Spinal cord (tissue), 10 donors: Measurements from ENCODE around the gene WDR20. TPM values are rescaled to one million over a fixed set of nuclear protein-coding genes. Genes with fewer than 3 reads are reported as not detected.
A peak's percentile ranks its signal among the peaks of the same experiment; 100 is the strongest.
"Not testable (repeated sequence)": the region's sequence is repeated elsewhere in the genome, so short reads cannot be mapped to it uniquely, and the experiment has no call there.

Source experiments
- DNase-seq, 6 donors: peaks; one replicate each; pipeline versions ENCODE4 v3.0.0 to v3.0.0-alpha.2; 2013 to 2015; ENCODE audit warnings: low spot score in 6 of 6, low read depth in 4 of 6
- H3K27ac ChIP-seq: one replicate; pipeline ENCODE4 v1.5.1; 2013; ENCODE audit warnings: low read depth, low read length, control low read depth
- H3K27me3 ChIP-seq: one replicate; pipeline ENCODE4 v1.6.1; 2013; ENCODE audit warnings: low read length; ENCODE audit not compliant: control insufficient read depth, insufficient read depth
- H3K36me3 ChIP-seq: one replicate; pipeline ENCODE4 v1.6.1; 2013; ENCODE audit warnings: low read length; ENCODE audit not compliant: control insufficient read depth, insufficient read depth
- H3K4me1 ChIP-seq: one replicate; pipeline ENCODE4 v1.6.1; 2013; ENCODE audit warnings: low read length; ENCODE audit not compliant: control insufficient read depth, insufficient read depth
- H3K4me3 ChIP-seq: one replicate; pipeline ENCODE4 v1.5.1; 2013; ENCODE audit warnings: low read depth, low read length, control low read depth
- H3K9me3 ChIP-seq: one replicate; pipeline ENCODE4 v1.6.1; 2013; ENCODE audit warnings: low read length; ENCODE audit not compliant: control insufficient read depth, insufficient read depth
- WGBS: methylation state at CpG from one replicate; pipeline ENCODE4 v1.1.5; 2013; ENCODE audit warnings: missing lambda C conversion rate; ENCODE audit not compliant: insufficient coverage; 5-methylcytosine and 5-hydroxymethylcytosine counted together
- polyA plus RNA-seq, 2 donors: library from polyadenylated mRNA; unstranded; fragments of 120-200 nt; gene quantifications; one replicate each; pipeline ENCODE4 v1.2.1, GENCODE V29; 2013; ENCODE audit not compliant: insufficient read length in 2 of 2
- total RNA-seq, 2 donors: library from RNA; depleted of rRNA in 1 of 2; stranded (reverse); fragments of 120-200 nt in 1 of 2; fragments of >200 nt in 1 of 2; gene quantifications; one replicate each; pipeline versions ENCODE4 v1.2.3 to v1.2.4, GENCODE V29; 2013 to 2014
- donor health status: healthy.

The WDR20 gene
- total and polyA plus RNA-seq, 4 donors, result 20.4 to 33.1 (median 30.9) TPM

GRCh38 chr14:102144914-102145313 is 5.2 kb downstream of the WDR20 start:
- H3K27ac ChIP-seq, result no peak overlapping the region

GRCh38 chr14:102145395-102145794 is 5.7 kb downstream of the WDR20 start:
- peaks cover 10% of the 10 kb centered on the region for H3K36me3 ChIP-seq
- WGBS, result 97% methylated on average over 4 of the region's 6 CpGs

More at GRCh38 chr14:102144914-102145313, 5.2 kb downstream of the WDR20 start:
- H3K36me3 ChIP-seq, result peaks cover 10% of the 10 kb centered on the region
- H3K4me3 ChIP-seq, result no peak overlapping the region
- DNase-seq, result no peak
- H3K27me3 ChIP-seq, result no peaks in the 10 kb centered on the region
- H3K4me1 ChIP-seq, result peaks cover 5% of the 10 kb centered on the region
- H3K9me3 ChIP-seq, result no peaks in the 10 kb centered on the region

GRCh38 chr14:102146423-102146822 is 6.7 kb downstream of the WDR20 start:
- Histone ChIP-seq H3K9me3 (no peaks in the 10 kb centered on the region), H3K4me3 (no peak overlapping the region), H3K4me1 (peaks cover 5% of the 10 kb centered on the region), H3K27ac (no peak overlapping the region), H3K27me3 (no peaks in the 10 kb centered on the region), H3K36me3 (peaks cover 10% of the 10 kb centered on the region)
- 100% methylated on average over 1 of the region's 2 CpGs for WGBS
- DNase-seq, result no peak

More at GRCh38 chr14:102145395-102145794, 5.7 kb downstream of the WDR20 start:
- H3K4me3 ChIP-seq, result no peak overlapping the region
- H3K27ac ChIP-seq, result no peak overlapping the region
- H3K9me3 ChIP-seq, result no peaks in the 10 kb centered on the region
- H3K27me3 ChIP-seq, result no peaks in the 10 kb centered on the region
- H3K4me1 ChIP-seq, result peaks cover 5% of the 10 kb centered on the region
- no peak for DNase-seq

- no peak overlapping the region for H3K4me3 ChIP-seq
- no peaks in the 10 kb centered on the region for H3K4me1 ChIP-seq
- H3K27me3 ChIP-seq, result no peaks in the 10 kb centered on the region
- H3K36me3 ChIP-seq, result peaks cover 11% of the 10 kb centered on the region
- no peak for DNase-seq
- H3K9me3 ChIP-seq, result no peaks in the 10 kb centered on the region
- WGBS, result 80% methylated on average over 1 of the region's 7 CpGs
- H3K27ac ChIP-seq, result no peak overlapping the region
Measured at GRCh38 chr14:102150083-102150482, 10.4 kb downstream of the WDR20 start.

- no peak for DNase-seq
Measured at GRCh38 chr14:102150744-102151143, 11.0 kb downstream of the WDR20 start.

GRCh38 chr14:102151411-102151810 is 11.7 kb downstream of the WDR20 start:
- H3K27ac ChIP-seq, H3K4me3 ChIP-seq, DNase-seq, H3K36me3 ChIP-seq, H3K9me3 ChIP-seq, H3K4me1 ChIP-seq, H3K27me3 ChIP-seq: not testable (repeated sequence)
- 80% methylated on average over 1 of the region's 3 CpGs for WGBS

More at GRCh38 chr14:102150744-102151143, 11.0 kb downstream of the WDR20 start:
- Histone ChIP-seq H3K9me3 (no peaks in the 10 kb centered on the region), H3K27ac (no peak overlapping the region), H3K4me3 (no peak overlapping the region), H3K36me3 (peaks cover 8% of the 10 kb centered on the region), H3K27me3 (no peaks in the 10 kb centered on the region), H3K4me1 (no peaks in the 10 kb centered on the region)
- no CpG with 5 or more reads among the region's 1 CpG for WGBS

GRCh38 chr14:102154121-102154520 is 14.4 kb downstream of the WDR20 start:
- Histone ChIP-seq H3K9me3 (no peaks in the 10 kb centered on the region), H3K27ac (no peak overlapping the region)
- no CpG with 5 or more reads among the region's 1 CpG for WGBS

GRCh38 chr14:102154821-102155549 is 15.3 kb downstream of the WDR20 start:
- no peaks in the 10 kb centered on the region for H3K27me3 ChIP-seq
- WGBS, result no CpG with 5 or more reads among the region's 2 CpGs
- H3K27ac ChIP-seq, result no peak overlapping the region
- peak in 1 of 6 donors; percentile 16 for DNase-seq
- no peaks in the 10 kb centered on the region for H3K4me1 ChIP-seq
- no peak overlapping the region for H3K4me3 ChIP-seq
- no peaks in the 10 kb centered on the region for H3K9me3 ChIP-seq
- H3K36me3 ChIP-seq, result peaks cover 6% of the 10 kb centered on the region

More at GRCh38 chr14:102154121-102154520, 14.4 kb downstream of the WDR20 start:
- H3K27me3 ChIP-seq, result no peaks in the 10 kb centered on the region
- DNase-seq, result no peak
- no peak overlapping the region for H3K4me3 ChIP-seq
- peaks cover 6% of the 10 kb centered on the region for H3K36me3 ChIP-seq
- H3K4me1 ChIP-seq, result no peaks in the 10 kb centered on the region

GRCh38 chr14:102157346-102157745 is 17.6 kb downstream of the WDR20 start:
- Histone ChIP-seq H3K36me3 (peaks cover 3% of the 10 kb centered on the region), H3K9me3 (no peaks in the 10 kb centered on the region), H3K4me3 (no peak overlapping the region), H3K4me1 (no peaks in the 10 kb centered on the region), H3K27ac (no peak overlapping the region), H3K27me3 (no peaks in the 10 kb centered on the region)
- no peak for DNase-seq

- WGBS, result 90% methylated on average over 4 of the region's 8 CpGs
Measured at GRCh38 chr14:102158797-102159196, 19.1 kb downstream of the WDR20 start.

More at GRCh38 chr14:102158797-102159196, 19.1 kb downstream of the WDR20 start:
- no peaks in the 10 kb centered on the region for H3K36me3 ChIP-seq
- DNase-seq, result no peak
- H3K27ac ChIP-seq, result no peak overlapping the region
- no peaks in the 10 kb centered on the region for H3K27me3 ChIP-seq
- no peaks in the 10 kb centered on the region for H3K4me1 ChIP-seq
- H3K9me3 ChIP-seq, result no peaks in the 10 kb centered on the region
- no peak overlapping the region for H3K4me3 ChIP-seq
